ENCODE data around the gene RCAN3. TPM values are rescaled to one million over a fixed set of nuclear protein-coding genes. Genes with fewer than 3 reads are reported as not detected.

The RCAN3 gene
- total RNA-seq, 1 experiment from 2014 or later, result 25.6 TPM

DNA sequence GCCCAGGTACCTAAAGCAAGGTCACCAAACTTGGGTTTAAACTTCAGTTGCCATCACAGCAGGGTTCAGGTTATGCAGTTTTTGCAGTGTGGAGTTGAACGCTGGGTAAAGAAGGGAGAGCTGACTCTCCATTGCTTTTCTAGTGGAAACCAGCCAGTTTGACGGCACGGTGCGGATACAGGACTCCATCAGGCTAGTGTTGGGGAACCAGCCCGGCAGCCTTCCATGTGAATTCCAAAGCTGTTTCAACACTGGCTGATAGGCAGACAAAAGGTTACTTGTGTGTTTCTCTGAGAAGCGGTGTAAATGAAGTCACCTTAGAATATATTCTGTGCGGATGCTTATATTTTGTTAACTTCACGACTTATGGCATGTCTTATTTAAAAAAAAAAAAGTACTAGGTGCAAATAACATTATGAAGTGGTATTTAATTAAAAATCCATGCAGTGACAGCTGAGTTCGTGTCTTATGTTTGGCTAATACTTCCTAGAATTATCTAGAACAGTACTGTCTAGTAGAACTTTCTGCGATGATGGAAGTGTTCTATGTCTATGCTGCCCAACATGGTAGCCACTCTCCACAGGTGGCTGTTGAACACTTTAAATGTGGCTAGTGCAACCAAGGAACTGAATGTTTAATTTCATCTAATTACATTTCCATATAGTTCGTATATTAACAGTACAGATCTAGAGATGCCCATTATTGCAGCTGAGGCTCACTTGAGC, 29.9 kb upstream of the RCAN3 start:
- Histone ChIP-seq H2AFZ (ENCODE audit: low read length) (no peak overlapping the region), H3K79me2 (ENCODE audit: low read length) (no peaks in the 10 kb centered on the region), H3K9me3 (ENCODE audit: low read length) (no peaks in the 10 kb centered on the region), H3K36me3 (ENCODE audit: low read depth, low read length) (no peaks in the 10 kb centered on the region), H3K4me1 (ENCODE audit: insufficient read depth, low read length) (no peaks in the 10 kb centered on the region), H3K4me2 (ENCODE audit: low read length) (no peak overlapping the region), H3K9ac (ENCODE audit: low read length) (no peak overlapping the region), H3K27me3 (ENCODE audit: low read length) (no peaks in the 10 kb centered on the region), H3K27ac (ENCODE audit: low read length) (no peak overlapping the region), H3K4me3 (ENCODE audit: low read length) (no peak overlapping the region), H3F3A (ENCODE audit: low read length, unreplicated experiment) (no peaks in the 10 kb centered on the region), H4K20me1 (ENCODE audit: low read length) (no peaks in the 10 kb centered on the region), H3K9me2 (replicated peaks; ENCODE audit: low read length) (no peaks in the 10 kb centered on the region)
- CTCF ChIA-PET, result no interaction called here
- POLR2A ChIA-PET (ENCODE audit: unreplicated experiment), result no interaction called here
- ATAC-seq (no peak), DNase-seq (no peak)
- no TSS peak for BruUV-seq (replicated peaks)
- intact Hi-C loops (cut with micrococcal nuclease), result no loop called here
- TF ChIP-seq EZH2 (IDR thresholded peaks at IDR 0.05; ENCODE audit: low read length, unreplicated experiment), result no peak
- TF ChIP-seq EZH2phosphoT487 (IDR thresholded peaks at IDR 0.05; ENCODE audit: borderline replicate concordance, low read length), result no peak
- TF ChIP-seq, protein P1, sequence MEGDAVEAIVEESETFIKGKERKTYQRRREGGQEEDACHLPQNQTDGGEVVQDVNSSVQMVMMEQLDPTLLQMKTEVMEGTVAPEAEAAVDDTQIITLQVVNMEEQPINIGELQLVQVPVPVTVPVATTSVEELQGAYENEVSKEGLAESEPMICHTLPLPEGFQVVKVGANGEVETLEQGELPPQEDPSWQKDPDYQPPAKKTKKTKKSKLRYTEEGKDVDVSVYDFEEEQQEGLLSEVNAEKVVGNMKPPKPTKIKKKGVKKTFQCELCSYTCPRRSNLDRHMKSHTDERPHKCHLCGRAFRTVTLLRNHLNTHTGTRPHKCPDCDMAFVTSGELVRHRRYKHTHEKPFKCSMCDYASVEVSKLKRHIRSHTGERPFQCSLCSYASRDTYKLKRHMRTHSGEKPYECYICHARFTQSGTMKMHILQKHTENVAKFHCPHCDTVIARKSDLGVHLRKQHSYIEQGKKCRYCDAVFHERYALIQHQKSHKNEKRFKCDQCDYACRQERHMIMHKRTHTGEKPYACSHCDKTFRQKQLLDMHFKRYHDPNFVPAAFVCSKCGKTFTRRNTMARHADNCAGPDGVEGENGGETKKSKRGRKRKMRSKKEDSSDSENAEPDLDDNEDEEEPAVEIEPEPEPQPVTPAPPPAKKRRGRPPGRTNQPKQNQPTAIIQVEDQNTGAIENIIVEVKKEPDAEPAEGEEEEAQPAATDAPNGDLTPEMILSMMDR (conservative IDR thresholded peaks at IDR 0.05; ENCODE audit: low read depth, low read length), result no peak

DNA sequence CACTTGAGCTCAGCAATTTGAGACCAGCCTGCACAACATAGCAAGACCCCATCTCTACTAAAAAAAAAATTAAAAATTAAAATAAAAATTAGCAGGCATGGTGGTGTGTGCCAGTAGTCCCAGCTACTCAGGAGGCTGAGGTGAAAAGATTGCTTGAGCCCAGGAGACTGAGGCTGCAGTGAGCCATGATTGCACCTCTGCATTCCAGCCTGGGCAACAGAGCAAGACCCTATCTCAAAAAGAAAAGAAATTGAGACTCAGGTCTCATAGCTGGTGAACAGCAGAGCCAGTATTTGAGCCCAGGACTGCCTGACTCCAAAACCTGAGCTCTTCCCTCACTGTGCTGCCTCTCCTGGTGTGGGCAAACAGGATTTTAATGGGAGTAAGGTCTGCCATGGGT, 28.4 kb upstream of the RCAN3 start:
- DNase-seq, result no peak
- Histone ChIP-seq H3K9me3 (ENCODE audit: low read length) (no peaks in the 10 kb centered on the region), H3K4me3 (ENCODE audit: low read length) (no peak overlapping the region), H3K9ac (ENCODE audit: low read length) (no peak overlapping the region), H3K9me2 (replicated peaks; ENCODE audit: low read length) (no peaks in the 10 kb centered on the region), H3K4me2 (ENCODE audit: low read length) (no peak overlapping the region), H3K79me2 (ENCODE audit: low read length) (no peaks in the 10 kb centered on the region), H3K27ac (ENCODE audit: low read length) (no peak overlapping the region), H3F3A (ENCODE audit: low read length, unreplicated experiment) (no peaks in the 10 kb centered on the region), H3K4me1 (ENCODE audit: insufficient read depth, low read length) (no peaks in the 10 kb centered on the region), H3K27me3 (ENCODE audit: low read length) (no peaks in the 10 kb centered on the region), H3K36me3 (ENCODE audit: low read depth, low read length) (no peaks in the 10 kb centered on the region), H4K20me1 (ENCODE audit: low read length) (no peaks in the 10 kb centered on the region), H2AFZ (ENCODE audit: low read length) (no peak overlapping the region)
- CTCF ChIA-PET, result no interaction called here
- intact Hi-C loops (cut with micrococcal nuclease), result no loop called here
- ATAC-seq, result no peak
- POLR2A ChIA-PET (ENCODE audit: unreplicated experiment), result interaction anchor here (0.6 kb wide), 1 partner anchor 56 kb away, joined by 3 read pairs; no protein-coding TSS in a partner anchor
- TF ChIP-seq, protein P1 (conservative IDR thresholded peaks at IDR 0.05; ENCODE audit: low read depth, low read length), result no peak
- BruUV-seq (replicated peaks), result no TSS peak

DNA sequence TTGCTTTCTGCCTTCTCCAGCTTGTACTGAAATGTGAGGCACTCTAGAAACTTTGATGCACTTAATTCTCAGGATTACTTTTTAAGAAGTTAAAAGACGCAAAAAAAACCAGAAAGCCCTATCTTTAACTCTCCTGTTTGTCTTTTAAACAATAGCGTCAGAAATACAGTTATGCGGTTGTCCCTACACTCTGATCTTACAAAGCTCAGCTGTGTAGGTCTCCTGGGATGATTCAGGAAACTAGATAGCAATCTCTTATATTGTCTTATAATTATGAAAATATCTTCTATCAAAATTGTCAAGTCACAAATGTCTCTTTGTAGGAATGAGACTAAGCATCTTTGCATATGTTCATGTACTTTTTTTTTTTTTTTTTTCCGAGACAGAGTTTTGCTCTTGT, 26.9 kb upstream of the RCAN3 start:
- ATAC-seq (no peak), DNase-seq (no peak)
- Histone ChIP-seq H3K9me2 (replicated peaks; ENCODE audit: low read length) (no peaks in the 10 kb centered on the region), H2AFZ (ENCODE audit: low read length) (no peak overlapping the region), H3K9ac (ENCODE audit: low read length) (no peak overlapping the region), H3K4me2 (ENCODE audit: low read length) (no peak overlapping the region), H3K36me3 (ENCODE audit: low read depth, low read length) (no peaks in the 10 kb centered on the region), H3K4me3 (ENCODE audit: low read length) (no peak overlapping the region), H3F3A (ENCODE audit: low read length, unreplicated experiment) (no peaks in the 10 kb centered on the region), H3K9me3 (ENCODE audit: low read length) (no peaks in the 10 kb centered on the region), H3K27ac (ENCODE audit: low read length) (no peak overlapping the region), H3K27me3 (ENCODE audit: low read length) (no peaks in the 10 kb centered on the region), H4K20me1 (ENCODE audit: low read length) (no peaks in the 10 kb centered on the region), H3K79me2 (ENCODE audit: low read length) (no peaks in the 10 kb centered on the region), H3K4me1 (ENCODE audit: insufficient read depth, low read length) (no peaks in the 10 kb centered on the region)
- POLR2A ChIA-PET (ENCODE audit: unreplicated experiment), result no interaction called here
- TF ChIP-seq EZH2phosphoT487 (IDR thresholded peaks at IDR 0.05; ENCODE audit: borderline replicate concordance, low read length) (no peak), EZH2 (IDR thresholded peaks at IDR 0.05; ENCODE audit: low read length, unreplicated experiment) (no peak)
- TF ChIP-seq, protein P1 (conservative IDR thresholded peaks at IDR 0.05; ENCODE audit: low read depth, low read length), result no peak
- intact Hi-C loops (cut with micrococcal nuclease), result no loop called here
- no TSS peak for BruUV-seq (replicated peaks)
- CTCF ChIA-PET, result no interaction called here

All from PC-3 (cell line).